Measurements from ENCODE around the gene PIK3C3.

DNA sequence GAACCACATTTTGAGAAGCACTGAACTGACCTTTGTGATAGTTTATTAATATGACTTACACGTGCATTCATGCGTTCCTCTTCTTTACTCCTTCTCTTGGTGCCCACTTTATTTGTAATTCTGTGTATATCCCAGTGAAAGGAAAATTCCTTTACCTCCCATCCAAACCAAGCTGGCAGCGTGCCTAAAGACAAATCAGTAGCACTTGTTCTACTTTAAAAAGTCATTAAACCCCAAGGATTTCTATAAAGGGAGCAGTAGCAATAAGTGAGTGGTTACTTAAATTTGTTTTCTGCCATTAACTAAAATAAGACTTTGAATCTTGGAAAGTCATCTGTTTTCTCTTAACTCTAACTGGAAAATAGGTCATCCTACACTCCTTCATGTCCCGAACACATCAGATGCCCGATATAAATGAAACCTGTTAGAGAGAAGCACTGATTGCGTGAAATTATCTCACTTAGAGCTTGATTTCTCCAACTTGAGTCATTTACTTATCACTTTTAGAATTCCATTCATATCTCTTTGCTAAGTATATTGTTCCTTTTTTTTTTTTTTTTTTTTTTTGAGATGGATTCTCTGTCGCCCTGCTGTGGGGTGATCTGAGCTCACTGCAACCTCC lies 10.7 kb downstream of the PIK3C3 start:
- TF ChIP-seq, protein P1, sequence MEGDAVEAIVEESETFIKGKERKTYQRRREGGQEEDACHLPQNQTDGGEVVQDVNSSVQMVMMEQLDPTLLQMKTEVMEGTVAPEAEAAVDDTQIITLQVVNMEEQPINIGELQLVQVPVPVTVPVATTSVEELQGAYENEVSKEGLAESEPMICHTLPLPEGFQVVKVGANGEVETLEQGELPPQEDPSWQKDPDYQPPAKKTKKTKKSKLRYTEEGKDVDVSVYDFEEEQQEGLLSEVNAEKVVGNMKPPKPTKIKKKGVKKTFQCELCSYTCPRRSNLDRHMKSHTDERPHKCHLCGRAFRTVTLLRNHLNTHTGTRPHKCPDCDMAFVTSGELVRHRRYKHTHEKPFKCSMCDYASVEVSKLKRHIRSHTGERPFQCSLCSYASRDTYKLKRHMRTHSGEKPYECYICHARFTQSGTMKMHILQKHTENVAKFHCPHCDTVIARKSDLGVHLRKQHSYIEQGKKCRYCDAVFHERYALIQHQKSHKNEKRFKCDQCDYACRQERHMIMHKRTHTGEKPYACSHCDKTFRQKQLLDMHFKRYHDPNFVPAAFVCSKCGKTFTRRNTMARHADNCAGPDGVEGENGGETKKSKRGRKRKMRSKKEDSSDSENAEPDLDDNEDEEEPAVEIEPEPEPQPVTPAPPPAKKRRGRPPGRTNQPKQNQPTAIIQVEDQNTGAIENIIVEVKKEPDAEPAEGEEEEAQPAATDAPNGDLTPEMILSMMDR (IDR thresholded peaks at IDR 0.05) = no peak
- no peak for TF ChIP-seq POLR2A (IDR thresholded peaks at IDR 0.05)

All from heart left ventricle (tissue), 13 donors.